Stomach (tissue), 9 donors: Measurements from ENCODE around the gene ANOS1. TPM values are rescaled to one million over a fixed set of nuclear protein-coding genes. Genes with fewer than 3 reads are reported as not detected.

Experiments
- DNase-seq, 2 donors: peaks; one replicate each; pipeline versions ENCODE4 v3.0.0 to v3.0.0-alpha.2; 2013 to 2019
- H3K27ac ChIP-seq, 5 donors: fragments of 200-600 bp in 4 of 5; sonication (generic) in 4 of 5; one replicate each; pipeline ENCODE4 v1.5.1; 2013 to 2019; ENCODE audit warnings: mild to moderate bottlenecking in 1 of 5, moderate library complexity in 1 of 5
- H3K27me3 ChIP-seq, 3 donors: fragments of 200-600 bp; sonication (generic); one replicate each; pipeline ENCODE4 v1.5.1; 2017 to 2019; ENCODE audit warnings: mixed run types in 1 of 3
- H3K36me3 ChIP-seq, 4 donors: fragments of 200-600 bp; sonication (generic); 1 replicate in 3 of 4; 2 replicates in 1 of 4; pipeline ENCODE4 v1.5.1; 2016 to 2019
- H3K4me1 ChIP-seq, 4 donors: fragments of 200-600 bp; sonication (generic); one replicate each; pipeline ENCODE4 v1.5.1; 2016 to 2019
- H3K4me3 ChIP-seq, 4 donors: fragments of 200-600 bp; sonication (generic) in 3 of 4; one replicate each; pipeline ENCODE4 v1.5.1; 2016 to 2019; ENCODE audit warnings: mild to moderate bottlenecking in 1 of 4
- H3K9me3 ChIP-seq, 4 donors: fragments of 200-600 bp; sonication (generic); one replicate each; pipeline ENCODE4 v1.5.1; 2016 to 2019
- EP300 ChIP-seq: sonication (generic); formaldehyde crosslinking; IDR thresholded peaks from one replicate; pipeline ENCODE4 v1.6.1; 2017; ENCODE audit warnings: antibody characterized with exemption
- POLR2A ChIP-seq, 4 donors: fragments of 450-650 bp; IDR thresholded peaks; one replicate each; pipeline ENCODE4 v1.6.1; 2016; ENCODE audit warnings: antibody characterized with exemption in 4 of 4, control low read depth in 2 of 4, mild to moderate bottlenecking in 1 of 4, moderate library complexity in 1 of 4
- POLR2AphosphoS5 ChIP-seq, 3 donors: sonication (generic); formaldehyde crosslinking; IDR thresholded peaks; one replicate each; pipeline ENCODE4 v1.6.1; 2016; ENCODE audit warnings: antibody characterized with exemption in 3 of 3
- WGBS, 5 donors: extraction: QIAGEN DNeasy Blood & Tissue Kit in 3 of 5; methylation state at CpG; one replicate each; pipeline versions ENCODE4 v1.1.5 to v1.1.7; 2013 to 2018; 5-methylcytosine and 5-hydroxymethylcytosine counted together
- intact Hi-C: fragments of 100-400 bp; cut with DNase I; formaldehyde crosslinking; loops from one replicate; pipeline ENCODE4 v1.15.1; 2023; ENCODE audit warnings: low total_unique reads
- polyA plus RNA-seq, 3 donors: library from polyadenylated mRNA; stranded (reverse); fragments of 200-250 nt; gene quantifications; one replicate each; pipeline ENCODE4 v1.2.3, GENCODE V29; 2013
- total RNA-seq, 5 donors: library from RNA; depleted of rRNA; stranded (reverse); fragments of >200 nt; gene quantifications; one replicate each; pipeline versions ENCODE4 v1.1.0 to v1.2.3, GENCODE V29; 2014 to 2016
- TF ChIP-seq, protein P1 (sequence below), 7 experiments: fragments of 450-650 bp in 4 of 7; fragments of 200-600 bp in 3 of 7; sonication (generic) in 3 of 7; IDR thresholded peaks; one replicate each; pipeline ENCODE4 v1.5.1; 2016 to 2019; ENCODE audit warnings: antibody characterized with exemption in 7 of 7, control low read depth in 2 of 7, mild to moderate bottlenecking in 1 of 7
- donor health status: healthy with polysubstance abuse.
- donor health status: Bipolar disorder and iron deficiency.
- donor health status: healthy.

ANOS1 gene
- total and polyA plus RNA-seq, 8 donors, result 0.12 to 10.8 (median 1.8) TPM; not detected in 3

DNA sequence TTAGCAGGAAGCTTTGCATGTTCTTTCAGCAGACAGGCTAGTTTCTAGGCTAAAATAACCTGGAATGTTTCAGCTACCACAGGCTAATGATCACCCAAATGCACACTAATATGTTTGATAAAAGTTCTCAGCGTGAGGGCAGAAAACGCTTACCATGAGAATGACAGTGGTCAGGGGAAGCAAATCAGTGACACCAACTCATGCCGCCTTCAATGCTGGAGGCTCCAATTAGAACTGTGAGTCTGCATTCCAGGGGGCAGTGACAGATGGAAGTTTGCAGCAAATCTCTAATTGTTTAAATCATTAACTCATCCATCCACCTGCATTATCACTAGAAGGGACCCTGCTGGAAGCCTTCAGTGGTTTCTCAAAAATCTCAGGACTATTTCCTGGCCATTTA, 43.2 kb downstream of the ANOS1 start:
- TF ChIP-seq, protein P1, sequence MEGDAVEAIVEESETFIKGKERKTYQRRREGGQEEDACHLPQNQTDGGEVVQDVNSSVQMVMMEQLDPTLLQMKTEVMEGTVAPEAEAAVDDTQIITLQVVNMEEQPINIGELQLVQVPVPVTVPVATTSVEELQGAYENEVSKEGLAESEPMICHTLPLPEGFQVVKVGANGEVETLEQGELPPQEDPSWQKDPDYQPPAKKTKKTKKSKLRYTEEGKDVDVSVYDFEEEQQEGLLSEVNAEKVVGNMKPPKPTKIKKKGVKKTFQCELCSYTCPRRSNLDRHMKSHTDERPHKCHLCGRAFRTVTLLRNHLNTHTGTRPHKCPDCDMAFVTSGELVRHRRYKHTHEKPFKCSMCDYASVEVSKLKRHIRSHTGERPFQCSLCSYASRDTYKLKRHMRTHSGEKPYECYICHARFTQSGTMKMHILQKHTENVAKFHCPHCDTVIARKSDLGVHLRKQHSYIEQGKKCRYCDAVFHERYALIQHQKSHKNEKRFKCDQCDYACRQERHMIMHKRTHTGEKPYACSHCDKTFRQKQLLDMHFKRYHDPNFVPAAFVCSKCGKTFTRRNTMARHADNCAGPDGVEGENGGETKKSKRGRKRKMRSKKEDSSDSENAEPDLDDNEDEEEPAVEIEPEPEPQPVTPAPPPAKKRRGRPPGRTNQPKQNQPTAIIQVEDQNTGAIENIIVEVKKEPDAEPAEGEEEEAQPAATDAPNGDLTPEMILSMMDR (IDR thresholded peaks at IDR 0.05), result no peak
- TF ChIP-seq POLR2AphosphoS5 (IDR thresholded peaks at IDR 0.05) (no peak), POLR2A (IDR thresholded peaks at IDR 0.05) (no peak), EP300 (no peak)
- intact Hi-C loops, result no loop called here

DNA sequence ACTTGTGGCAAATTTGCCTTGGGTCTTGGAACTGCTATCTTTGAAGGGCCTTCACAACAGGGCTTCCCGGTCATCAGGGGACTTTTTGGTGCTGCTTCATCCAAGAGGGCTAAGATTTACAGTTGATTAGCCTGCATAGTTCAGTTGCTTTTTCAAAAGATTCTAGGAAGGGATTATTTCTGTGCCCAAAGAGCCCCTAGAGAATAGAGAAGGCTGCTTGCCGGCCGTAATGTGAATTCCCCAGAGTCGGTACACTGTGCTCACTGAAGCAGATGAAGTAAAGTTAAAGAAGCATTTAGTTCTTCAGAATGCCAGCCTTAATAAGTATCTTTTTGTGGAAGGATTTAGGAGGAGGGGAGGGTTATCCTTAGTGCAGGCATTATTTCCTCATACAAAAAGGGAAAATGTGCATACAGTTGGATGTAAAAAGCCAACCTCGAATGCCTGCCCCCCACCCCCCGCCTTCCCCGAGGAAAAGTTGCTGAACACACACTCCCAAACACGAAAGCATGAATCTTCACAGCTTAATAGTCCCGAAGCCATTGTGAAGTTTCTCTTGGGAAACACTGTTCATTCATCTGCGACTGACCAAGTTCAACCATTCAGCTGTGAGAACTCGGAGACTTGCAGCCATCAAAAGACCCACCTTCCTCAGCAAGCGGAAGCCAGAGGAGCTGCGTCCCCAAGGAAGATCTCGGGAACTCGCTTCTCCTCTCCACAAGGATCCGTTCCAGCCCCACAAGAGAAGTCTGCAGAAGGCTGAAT, 47.6 kb downstream of the ANOS1 start:
- 74 to 91% (median 81%) methylated on average over 13 to 16 of the region's 16 CpGs for WGBS, 5 donors
- TF ChIP-seq EP300 (no peak), POLR2A (IDR thresholded peaks at IDR 0.05) (no peak), POLR2AphosphoS5 (IDR thresholded peaks at IDR 0.05) (no peak)
- TF ChIP-seq, protein P1 (IDR thresholded peaks at IDR 0.05), result no peak
- no peaks in the 10 kb centered on the region for H3K36me3 ChIP-seq
- H3K9me3 ChIP-seq, result no peaks in the 10 kb centered on the region
- no peak for DNase-seq
- no peak overlapping the region for H3K27ac ChIP-seq
- H3K4me1 ChIP-seq, result no peaks in the 10 kb centered on the region
- no peaks in the 10 kb centered on the region for H3K27me3 ChIP-seq
- intact Hi-C loops, result no loop called here
- no peak overlapping the region for H3K4me3 ChIP-seq

More for the DNA sequence above, 43.2 kb downstream of the ANOS1 start:
- Histone ChIP-seq H3K36me3 (no peaks in the 10 kb centered on the region), H3K4me1 (no peaks in the 10 kb centered on the region), H3K27ac (no peak overlapping the region), H3K27me3 (no peaks in the 10 kb centered on the region), H3K9me3 (no peaks in the 10 kb centered on the region), H3K4me3 (no peak overlapping the region)
- WGBS, 5 donors, result 27 to 81% (median 49%) methylated on average over 3 of the region's 3 CpGs
- DNase-seq, result no peak

DNA sequence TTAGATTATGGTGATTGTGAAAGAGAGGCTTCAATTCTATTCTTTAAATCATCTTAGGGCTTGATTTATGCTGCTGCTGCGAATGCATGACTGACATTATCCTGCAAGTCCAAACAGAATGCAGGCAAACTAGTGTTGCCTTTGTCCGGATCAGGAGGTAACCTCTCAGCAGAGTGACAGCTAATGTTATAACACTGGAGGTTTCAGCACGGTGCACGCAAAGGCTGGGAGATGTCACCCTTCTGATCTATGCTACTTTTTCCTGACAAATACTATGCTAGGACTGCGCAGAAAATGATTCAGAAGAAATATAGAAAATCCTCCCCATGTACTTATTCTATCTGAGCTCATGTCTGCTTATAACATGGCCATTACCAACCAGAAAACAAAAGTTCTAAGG, 48.2 kb downstream of the ANOS1 start:
- intact Hi-C loops, result no loop called here
- Histone ChIP-seq H3K4me1 (no peaks in the 10 kb centered on the region), H3K4me3 (no peak overlapping the region), H3K27ac (no peak overlapping the region), H3K27me3 (no peaks in the 10 kb centered on the region), H3K36me3 (no peaks in the 10 kb centered on the region), H3K9me3 (no peaks in the 10 kb centered on the region)
- TF ChIP-seq POLR2A (IDR thresholded peaks at IDR 0.05) (no peak), EP300 (no peak), POLR2AphosphoS5 (IDR thresholded peaks at IDR 0.05) (no peak)
- TF ChIP-seq, protein P1 (IDR thresholded peaks at IDR 0.05), result no peak
- no peak for DNase-seq
- 76 to 90% (median 81%) methylated on average over 5 of the region's 5 CpGs for WGBS, 5 donors

DNA sequence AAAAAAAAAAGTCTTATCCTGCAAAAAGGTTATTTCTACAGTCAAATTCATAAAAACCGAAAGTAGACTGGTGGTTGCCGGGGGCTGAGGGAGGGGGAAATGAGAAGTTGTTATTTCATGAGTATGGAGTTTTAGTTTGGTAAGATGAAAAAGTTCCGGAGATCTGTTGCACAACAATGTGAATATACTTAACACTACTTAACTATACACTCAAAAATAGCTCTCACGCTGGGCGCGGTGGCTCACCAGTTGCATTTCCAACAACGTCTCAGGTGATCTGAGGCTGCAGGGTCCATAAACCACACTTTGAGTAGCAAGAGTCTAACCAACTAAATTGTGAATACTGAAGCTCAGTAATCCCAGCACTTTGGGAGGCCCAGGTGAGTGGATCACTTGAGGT, 52.4 kb downstream of the ANOS1 start:
- TF ChIP-seq EP300 (no peak), POLR2A (IDR thresholded peaks at IDR 0.05) (no peak)
- TF ChIP-seq, protein P1 (IDR thresholded peaks at IDR 0.05), result no peak
- no peak overlapping the region for H3K4me3 ChIP-seq
- intact Hi-C loops, result no loop called here
- no peak overlapping the region for H3K27ac ChIP-seq
- WGBS, 5 donors, result 87 to 99% (median 91%) methylated on average over 7 of the region's 7 CpGs
- no peaks in the 10 kb centered on the region for H3K36me3 ChIP-seq
- H3K27me3 ChIP-seq, result no peaks in the 10 kb centered on the region
- no peak for DNase-seq
- no peaks in the 10 kb centered on the region for H3K4me1 ChIP-seq
- no peaks in the 10 kb centered on the region for H3K9me3 ChIP-seq
